Measurements from ENCODE around the gene RAI2. TPM values are rescaled to one million over a fixed set of nuclear protein-coding genes. Genes with fewer than 3 reads are reported as not detected.

The RAI2 gene
- total RNA-seq, 4 donors from 2014 or later, result 24.4 to 35.3 (median 29.5) TPM

GRCh38 chrX:17802756-17803155, 58.3 kb downstream of the RAI2 start:
- no peaks in the 10 kb centered on the region for H3K27me3 ChIP-seq
- H3K9me3 ChIP-seq, result no peaks in the 10 kb centered on the region
- H3K4me1 ChIP-seq, result no peaks in the 10 kb centered on the region
- no peak overlapping the region for H3K27ac ChIP-seq (replicated peaks in 1 of 4)
- H3K36me3 ChIP-seq, result peaks cover 0 to 20% (median 11%) of the 10 kb centered on the region in 4 donors
- TF ChIP-seq POLR2A (IDR thresholded peaks at IDR 0.05; ENCODE audit: low read depth) (no peak), POLR2AphosphoS5 (IDR thresholded peaks at IDR 0.05) (no peak), EP300 (IDR thresholded peaks at IDR 0.05) (no peak)
- TF ChIP-seq, protein P1, sequence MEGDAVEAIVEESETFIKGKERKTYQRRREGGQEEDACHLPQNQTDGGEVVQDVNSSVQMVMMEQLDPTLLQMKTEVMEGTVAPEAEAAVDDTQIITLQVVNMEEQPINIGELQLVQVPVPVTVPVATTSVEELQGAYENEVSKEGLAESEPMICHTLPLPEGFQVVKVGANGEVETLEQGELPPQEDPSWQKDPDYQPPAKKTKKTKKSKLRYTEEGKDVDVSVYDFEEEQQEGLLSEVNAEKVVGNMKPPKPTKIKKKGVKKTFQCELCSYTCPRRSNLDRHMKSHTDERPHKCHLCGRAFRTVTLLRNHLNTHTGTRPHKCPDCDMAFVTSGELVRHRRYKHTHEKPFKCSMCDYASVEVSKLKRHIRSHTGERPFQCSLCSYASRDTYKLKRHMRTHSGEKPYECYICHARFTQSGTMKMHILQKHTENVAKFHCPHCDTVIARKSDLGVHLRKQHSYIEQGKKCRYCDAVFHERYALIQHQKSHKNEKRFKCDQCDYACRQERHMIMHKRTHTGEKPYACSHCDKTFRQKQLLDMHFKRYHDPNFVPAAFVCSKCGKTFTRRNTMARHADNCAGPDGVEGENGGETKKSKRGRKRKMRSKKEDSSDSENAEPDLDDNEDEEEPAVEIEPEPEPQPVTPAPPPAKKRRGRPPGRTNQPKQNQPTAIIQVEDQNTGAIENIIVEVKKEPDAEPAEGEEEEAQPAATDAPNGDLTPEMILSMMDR (IDR thresholded peaks at IDR 0.05), result no peak
- WGBS, result 87% methylated on average over 7 of the region's 7 CpGs
- H3K4me3 ChIP-seq, result no peak overlapping the region
- intact Hi-C loops (cut with DNase I), result no loop called here
- no peak for DNase-seq (ENCODE audit: extremely low spot score)

GRCh38 chrX:17801431-17801830, 59.7 kb downstream of the RAI2 start:
- Histone ChIP-seq H3K4me3 (no peak overlapping the region), H3K4me1 (no peaks in the 10 kb centered on the region), H3K27ac (replicated peaks in 1 of 4) (no peak overlapping the region), H3K27me3 (no peaks in the 10 kb centered on the region), H3K9me3 (no peaks in the 10 kb centered on the region), H3K36me3 (peaks cover 0 to 20% (median 11%) of the 10 kb centered on the region in 4 donors)
- TF ChIP-seq EP300 (IDR thresholded peaks at IDR 0.05), result no peak
- TF ChIP-seq, protein P1 (IDR thresholded peaks at IDR 0.05), result no peak
- no peak for TF ChIP-seq POLR2AphosphoS5 (IDR thresholded peaks at IDR 0.05)
- no peak for TF ChIP-seq POLR2A (IDR thresholded peaks at IDR 0.05; ENCODE audit: low read depth)
- 88% methylated on average over 10 of the region's 13 CpGs for WGBS
- intact Hi-C loops (cut with DNase I), result no loop called here
- DNase-seq (ENCODE audit: extremely low spot score), result no peak

GRCh38 chrX:17798921-17799320, 62.2 kb downstream of the RAI2 start:
- H3K4me3 ChIP-seq, result no peak overlapping the region
- no peak overlapping the region for H3K27ac ChIP-seq (replicated peaks in 1 of 4)
- H3K4me1 ChIP-seq, result no peaks in the 10 kb centered on the region
- intact Hi-C loops (cut with DNase I), result loop anchor here (10.0 kb wide), 1 partner anchor 416 kb away; no protein-coding TSS in a partner anchor
- H3K27me3 ChIP-seq, result no peaks in the 10 kb centered on the region
- H3K9me3 ChIP-seq, result no peaks in the 10 kb centered on the region
- 93% methylated on average over 4 of the region's 4 CpGs for WGBS
- TF ChIP-seq, protein P1 (IDR thresholded peaks at IDR 0.05), result no peak
- TF ChIP-seq EP300 (IDR thresholded peaks at IDR 0.05) (no peak), POLR2A (IDR thresholded peaks at IDR 0.05; ENCODE audit: low read depth) (no peak), POLR2AphosphoS5 (IDR thresholded peaks at IDR 0.05) (no peak)
- no peak for DNase-seq (ENCODE audit: extremely low spot score)
- H3K36me3 ChIP-seq, result peaks cover 0 to 20% (median 11%) of the 10 kb centered on the region in 4 donors

- Histone ChIP-seq H3K4me1 (peaks cover 0 to 7% (median 3%) of the 10 kb centered on the region in 4 donors), H3K4me3 (no peak overlapping the region), H3K9me3 (no peaks in the 10 kb centered on the region), H3K36me3 (no peaks in the 10 kb centered on the region), H3K27ac (replicated peaks in 1 of 4) (no peak overlapping the region), H3K27me3 (no peaks in the 10 kb centered on the region)
- WGBS, result 23% methylated on average over 1 of the region's 1 CpG
- no peak for TF ChIP-seq EP300 (IDR thresholded peaks at IDR 0.05)
- TF ChIP-seq POLR2A (IDR thresholded peaks at IDR 0.05; ENCODE audit: low read depth), result no peak
- TF ChIP-seq, protein P1 (IDR thresholded peaks at IDR 0.05), result no peak
- TF ChIP-seq POLR2AphosphoS5 (IDR thresholded peaks at IDR 0.05), result no peak
- no peak for DNase-seq (ENCODE audit: extremely low spot score)
- intact Hi-C loops (cut with DNase I), result loop anchor here (10.0 kb wide), 1 partner anchor 422 kb away; no protein-coding TSS in a partner anchor
Measured at GRCh38 chrX:17792826-17793225, 68.3 kb downstream of the RAI2 start.
